HG03095 (cell line): ENCODE results near the gene USP51.
A peak's percentile ranks its signal among the peaks of the same experiment; 100 is the strongest.
"Not testable (repeated sequence)": the region's sequence is repeated elsewhere in the genome, so short reads cannot be mapped to it uniquely, and the experiment has no call there.

ENCODE experiments used
- ATAC-seq: cut with Tn5 transposase; IDR thresholded peaks from one replicate; pipeline ENCODE4 v1.9.1; 2021; ENCODE audit warnings: moderate library complexity; ENCODE audit not compliant: unreplicated experiment

USP51 gene

DNA sequence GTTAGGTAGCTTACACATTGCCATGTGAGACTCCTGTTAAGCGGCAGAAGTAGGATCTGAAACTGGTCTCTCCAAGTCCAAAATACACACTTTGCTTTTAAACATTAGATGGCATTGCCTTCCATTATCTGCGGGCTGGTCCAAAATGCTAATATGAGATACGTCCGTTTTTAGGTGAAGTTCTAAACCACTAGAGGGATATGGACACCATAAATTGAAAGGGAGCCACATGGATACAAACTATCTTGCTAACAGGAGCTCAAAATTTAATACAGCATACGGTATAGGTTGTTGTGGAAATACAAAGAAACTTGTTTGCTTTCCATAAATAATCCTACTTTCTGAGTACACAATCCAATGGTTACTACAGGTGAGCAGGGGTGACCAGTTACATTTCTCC, 23.9 kb downstream of the USP51 start:
- ATAC-seq, result not testable (repeated sequence)

- ATAC-seq, result not testable (repeated sequence)
Measured at GRCh38 chrX:55465108-55465507, 24.5 kb downstream of the USP51 start.

- not testable (repeated sequence) for ATAC-seq
Measured at GRCh38 chrX:55464050-55464449, 25.6 kb downstream of the USP51 start.

GRCh38 chrX:55459926-55460325, 29.7 kb downstream of the USP51 start:
- ATAC-seq, result not testable (repeated sequence)

GRCh38 chrX:55459426-55459825, 30.2 kb downstream of the USP51 start:
- ATAC-seq, result not testable (repeated sequence)

- not testable (repeated sequence) for ATAC-seq
Measured at GRCh38 chrX:55455708-55456107, 33.9 kb downstream of the USP51 start.

DNA sequence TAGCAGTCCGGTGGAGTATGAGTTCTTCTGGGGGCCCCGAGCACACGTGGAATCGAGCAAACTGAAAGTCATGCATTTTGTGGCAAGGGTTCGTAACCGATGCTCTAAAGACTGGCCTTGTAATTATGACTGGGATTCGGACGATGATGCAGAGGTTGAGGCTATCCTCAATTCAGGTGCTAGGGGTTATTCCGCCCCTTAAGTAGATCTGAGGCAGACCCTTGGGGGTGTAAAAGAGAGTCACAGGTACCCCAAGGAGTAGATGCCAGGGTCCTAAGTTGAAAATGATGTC, 36.9 kb downstream of the USP51 start:
- no peak for ATAC-seq

- ATAC-seq, result peak; percentile 97
Measured at GRCh38 chrX:55451990-55452832, 37.4 kb downstream of the USP51 start, which contains the start of gene MAGEH1. TSS of gene MAGEH1 (plus strand) at chrX:55452127. CDS start at chrX:55452375, 248 bp downstream.

- peak; percentile 30 for ATAC-seq
Measured at GRCh38 chrX:55451626-55451989, 38.0 kb downstream of the USP51 start.

- ATAC-seq, result no peak
Measured at GRCh38 chrX:55451141-55451540, 38.5 kb downstream of the USP51 start.

DNA sequence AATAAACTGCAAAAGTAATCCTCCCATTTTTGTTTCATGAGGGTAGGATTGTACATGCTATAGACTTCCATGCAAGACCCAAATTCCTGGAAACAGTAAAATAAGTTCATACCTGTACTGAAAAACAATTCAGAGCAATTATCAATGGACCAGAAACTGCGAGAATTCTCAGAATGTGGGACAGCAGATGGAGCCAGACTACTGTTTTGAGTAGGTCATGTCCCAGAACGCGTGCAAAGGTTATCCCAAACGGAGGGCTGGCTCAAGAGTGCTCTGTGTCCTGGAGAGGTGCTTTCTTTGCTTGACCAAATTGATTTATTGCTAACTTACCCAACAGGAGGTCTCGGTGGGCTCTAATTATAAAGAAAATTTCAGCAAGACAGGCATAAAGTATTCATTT, 39.4 kb downstream of the USP51 start:
- no peak for ATAC-seq

- not testable (repeated sequence) for ATAC-seq
Measured at GRCh38 chrX:55443468-55443867, 46.2 kb downstream of the USP51 start.
